Esophagus (tissue), 2 donors: ENCODE data around the gene CCBE1. TPM values are rescaled to one million over a fixed set of nuclear protein-coding genes. Genes with fewer than 3 reads are reported as not detected.

Source experiments
- H3K27ac ChIP-seq, 2 donors: one replicate each; pipeline ENCODE4 v1.5.1; 2013; ENCODE audit warnings: low read depth in 2 of 2, mild to moderate bottlenecking in 2 of 2, inconsistent platforms in 1 of 2, low read length in 1 of 2, moderate library complexity in 1 of 2
- H3K27me3 ChIP-seq, 2 donors: one replicate each; pipeline ENCODE4 v1.6.1; 2013; ENCODE audit warnings: low read length in 2 of 2, control low read depth in 1 of 2, mild to moderate bottlenecking in 1 of 2; ENCODE audit not compliant: insufficient read depth in 2 of 2, control insufficient read depth in 1 of 2
- H3K36me3 ChIP-seq, 2 donors: one replicate each; pipeline ENCODE4 v1.6.1; 2013; ENCODE audit warnings: low read length in 1 of 2; ENCODE audit not compliant: control insufficient read depth in 2 of 2, insufficient read depth in 2 of 2
- H3K4me1 ChIP-seq, 2 donors: one replicate each; pipeline ENCODE4 v1.6.1; 2013; ENCODE audit warnings: low read length in 1 of 2; ENCODE audit not compliant: control insufficient read depth in 2 of 2, insufficient read depth in 2 of 2
- H3K4me3 ChIP-seq, 2 donors: one replicate each; pipeline ENCODE4 v1.5.1; 2013; ENCODE audit warnings: low read length in 2 of 2, mild to moderate bottlenecking in 2 of 2, low read depth in 1 of 2, moderate library complexity in 1 of 2
- H3K9me3 ChIP-seq, 2 donors: one replicate each; pipeline ENCODE4 v1.6.1; 2013; ENCODE audit warnings: mild to moderate bottlenecking in 2 of 2, low read depth in 1 of 2, low read length in 1 of 2, moderate library complexity in 1 of 2; ENCODE audit not compliant: control insufficient read depth in 2 of 2, insufficient read depth in 1 of 2
- WGBS, 2 donors: extraction: QIAGEN DNeasy Blood & Tissue Kit; methylation state at CpG; one replicate each; pipeline ENCODE4 v1.1.7; 2013; 5-methylcytosine and 5-hydroxymethylcytosine counted together
- polyA plus RNA-seq, 2 donors: library from polyadenylated mRNA; stranded (reverse); fragments of 200-250 nt; gene quantifications; one replicate each; pipeline ENCODE4 v1.2.3, GENCODE V29; 2013
- donor health status: healthy with polysubstance abuse.
- donor health status: Bipolar disorder and iron deficiency.

CCBE1 gene
- polyA plus RNA-seq, 2 donors, result 0.18 to 0.34 TPM

GRCh38 chr18:59395226-59396175 lies 301.7 kb downstream of the CCBE1 start:
- no peaks in the 10 kb centered on the region for H3K4me1 ChIP-seq
- no peak overlapping the region for H3K27ac ChIP-seq
- no peaks in the 10 kb centered on the region for H3K36me3 ChIP-seq
- H3K27me3 ChIP-seq, result no peaks in the 10 kb centered on the region
- no peaks in the 10 kb centered on the region for H3K9me3 ChIP-seq
- 68 to 74% methylated on average over 10 of the region's 10 CpGs for WGBS, 2 donors
- H3K4me3 ChIP-seq, result no peak overlapping the region

- WGBS, 2 donors, result 63 to 64% methylated on average over 3 of the region's 3 CpGs
- Histone ChIP-seq H3K4me3 (no peak overlapping the region), H3K4me1 (no peaks in the 10 kb centered on the region), H3K36me3 (no peaks in the 10 kb centered on the region), H3K27ac (no peak overlapping the region), H3K9me3 (no peaks in the 10 kb centered on the region), H3K27me3 (no peaks in the 10 kb centered on the region)
Observed at GRCh38 chr18:59393381-59393780, 303.8 kb downstream of the CCBE1 start.

DNA sequence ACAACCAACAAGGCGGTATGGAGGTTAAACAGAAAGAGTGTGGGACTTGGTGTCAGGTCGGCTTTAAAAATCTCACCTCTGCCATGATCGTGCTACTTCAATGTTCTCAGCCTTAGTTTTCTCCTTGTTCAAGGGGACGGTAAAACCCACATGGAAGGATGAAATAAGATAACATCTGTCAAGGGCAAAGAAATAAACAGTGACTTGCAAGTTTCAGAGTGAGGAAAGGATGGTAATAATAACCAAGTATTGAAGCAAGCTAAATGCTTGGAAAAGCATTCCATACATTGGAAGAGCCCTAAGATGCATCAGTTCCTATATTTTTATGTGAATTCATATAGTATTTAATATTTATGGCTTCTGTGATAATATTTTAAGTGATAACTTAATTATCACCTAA lies 308.4 kb downstream of the CCBE1 start:
- Histone ChIP-seq H3K4me3 (no peak overlapping the region), H3K27me3 (no peaks in the 10 kb centered on the region), H3K9me3 (no peaks in the 10 kb centered on the region), H3K27ac (no peak overlapping the region), H3K4me1 (no peaks in the 10 kb centered on the region), H3K36me3 (no peaks in the 10 kb centered on the region)
- 75 to 79% methylated on average over 4 of the region's 4 CpGs for WGBS, 2 donors

DNA sequence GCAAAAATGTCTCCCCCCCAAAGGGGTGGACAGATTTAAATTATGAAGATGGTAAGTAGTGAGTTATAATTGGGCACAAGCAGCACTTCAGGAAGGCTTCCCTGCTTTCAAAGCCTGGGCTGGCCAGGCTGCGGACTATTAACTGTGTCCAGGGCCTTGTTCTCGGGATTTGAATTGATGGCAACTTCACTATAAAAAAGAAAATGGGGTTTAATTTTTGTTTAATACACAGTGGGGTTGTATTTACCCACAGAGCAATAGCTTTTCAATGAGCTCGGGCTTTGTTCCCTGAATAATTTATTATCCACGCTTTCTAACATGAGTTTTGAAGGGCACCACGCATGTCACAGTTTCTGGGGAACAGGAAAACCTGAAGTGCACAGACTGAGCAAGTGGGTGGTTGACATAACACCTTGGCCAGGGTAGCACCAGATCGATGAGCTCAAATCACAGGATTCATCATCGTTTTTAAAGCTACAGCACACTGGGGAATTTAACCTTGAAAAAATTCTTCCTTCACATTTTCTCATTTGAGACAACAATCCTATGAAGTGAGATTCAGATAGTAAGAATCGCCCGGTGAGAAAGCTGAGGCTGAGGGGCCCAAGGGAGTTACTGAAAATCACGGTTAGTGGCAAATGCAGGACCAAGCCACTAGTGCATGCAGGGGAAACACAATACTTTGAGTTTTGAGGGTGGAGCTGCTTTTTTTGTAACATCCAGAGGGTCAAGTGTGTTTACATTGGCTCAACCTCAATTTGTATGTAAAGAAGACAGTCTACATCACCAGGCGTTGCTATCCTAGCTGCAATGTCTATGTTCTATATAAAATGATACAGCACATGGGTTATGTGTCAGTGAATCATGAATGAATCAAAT lies 309.3 kb downstream of the CCBE1 start:
- no peaks in the 10 kb centered on the region for H3K27me3 ChIP-seq
- H3K9me3 ChIP-seq, result no peaks in the 10 kb centered on the region
- H3K36me3 ChIP-seq, result no peaks in the 10 kb centered on the region
- no peak overlapping the region for H3K27ac ChIP-seq
- no peaks in the 10 kb centered on the region for H3K4me1 ChIP-seq
- 73 to 80% methylated on average over 11 of the region's 11 CpGs for WGBS, 2 donors
- H3K4me3 ChIP-seq, result no peak overlapping the region

GRCh38 chr18:59386909-59387686 lies 310.1 kb downstream of the CCBE1 start:
- Histone ChIP-seq H3K4me1 (no peaks in the 10 kb centered on the region), H3K4me3 (no peak overlapping the region), H3K27me3 (no peaks in the 10 kb centered on the region), H3K27ac (no peak overlapping the region), H3K36me3 (no peaks in the 10 kb centered on the region), H3K9me3 (no peaks in the 10 kb centered on the region)
- 80 to 81% methylated on average over 8 of the region's 8 CpGs for WGBS, 2 donors

DNA sequence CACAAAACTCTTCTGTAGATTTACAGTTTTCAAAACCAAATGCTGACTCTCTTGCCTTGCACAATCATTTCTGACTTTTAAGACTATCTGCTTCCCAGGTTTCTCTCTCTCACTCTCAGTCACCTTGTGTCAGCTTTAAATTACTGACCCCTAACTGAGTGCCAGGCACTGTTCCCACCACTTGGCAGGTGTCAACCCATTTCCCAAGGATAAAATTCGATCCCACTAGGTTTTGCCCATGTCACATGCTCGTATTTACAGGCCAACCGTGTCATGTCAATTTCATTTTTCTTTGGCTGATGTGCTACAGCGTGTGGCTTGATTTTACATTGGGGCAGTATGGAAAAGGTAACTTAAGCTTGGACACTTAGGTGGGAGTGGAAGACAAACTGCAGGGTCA lies 312.0 kb downstream of the CCBE1 start:
- WGBS, 2 donors, result 81% methylated on average over 4 of the region's 4 CpGs
- no peaks in the 10 kb centered on the region for H3K27me3 ChIP-seq
- H3K36me3 ChIP-seq, result no peaks in the 10 kb centered on the region
- H3K27ac ChIP-seq, result no peak overlapping the region
- no peaks in the 10 kb centered on the region for H3K4me1 ChIP-seq
- H3K9me3 ChIP-seq, result no peaks in the 10 kb centered on the region
- H3K4me3 ChIP-seq, result no peak overlapping the region

DNA sequence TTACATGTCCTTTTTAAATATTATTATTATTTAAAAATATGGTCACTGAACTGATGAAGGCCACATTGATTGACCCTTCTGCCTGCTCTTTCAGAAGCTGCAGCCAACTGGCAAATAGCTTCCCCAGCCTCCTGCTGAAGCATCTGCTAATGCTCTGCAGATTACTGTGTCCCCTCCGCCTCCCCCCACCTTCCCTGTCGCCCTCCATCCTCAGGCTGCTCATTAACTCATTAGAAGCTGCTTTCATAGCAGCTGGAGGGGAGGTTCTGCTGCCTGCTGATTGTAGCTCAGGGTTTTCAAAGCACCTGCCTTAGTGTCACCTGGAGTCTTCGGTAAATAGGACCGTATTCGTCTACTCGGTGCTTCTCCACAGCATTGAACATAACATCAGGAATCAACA lies 313.4 kb downstream of the CCBE1 start:
- H3K27me3 ChIP-seq, result no peaks in the 10 kb centered on the region
- no peak overlapping the region for H3K4me3 ChIP-seq
- no peaks in the 10 kb centered on the region for H3K9me3 ChIP-seq
- H3K36me3 ChIP-seq, result no peaks in the 10 kb centered on the region
- no peaks in the 10 kb centered on the region for H3K4me1 ChIP-seq
- no peak overlapping the region for H3K27ac ChIP-seq
- 60 to 72% methylated on average over 6 of the region's 6 CpGs for WGBS, 2 donors

- H3K4me3 ChIP-seq, result no peak overlapping the region
- no peaks in the 10 kb centered on the region for H3K27me3 ChIP-seq
- H3K4me1 ChIP-seq, result no peaks in the 10 kb centered on the region
- no peaks in the 10 kb centered on the region for H3K9me3 ChIP-seq
- WGBS, 2 donors, result 84 to 85% methylated on average over 7 of the region's 7 CpGs
- H3K27ac ChIP-seq, result no peak overlapping the region
- H3K36me3 ChIP-seq, result no peaks in the 10 kb centered on the region
Observed at GRCh38 chr18:59382383-59382782, 314.8 kb downstream of the CCBE1 start.

GRCh38 chr18:59381949-59382348 lies 315.3 kb downstream of the CCBE1 start:
- no peak overlapping the region for H3K4me3 ChIP-seq
- H3K9me3 ChIP-seq, result no peaks in the 10 kb centered on the region
- H3K4me1 ChIP-seq, result no peaks in the 10 kb centered on the region
- H3K36me3 ChIP-seq, result no peaks in the 10 kb centered on the region
- 83 to 85% methylated on average over 6 of the region's 6 CpGs for WGBS, 2 donors
- H3K27me3 ChIP-seq, result no peaks in the 10 kb centered on the region
- H3K27ac ChIP-seq, result no peak overlapping the region
